ENCODE results near the gene CXCL14.

GRCh38 chr5:135615581-135616260 lies 36.9 kb upstream of the CXCL14 start:
- TF ChIP-seq CTCF (IDR thresholded peaks at IDR 0.05), result no peak
- TF ChIP-seq POLR2A (IDR thresholded peaks at IDR 0.05), result no peak
